ENCODE measurements around the gene P3H2.

The P3H2 gene

DNA sequence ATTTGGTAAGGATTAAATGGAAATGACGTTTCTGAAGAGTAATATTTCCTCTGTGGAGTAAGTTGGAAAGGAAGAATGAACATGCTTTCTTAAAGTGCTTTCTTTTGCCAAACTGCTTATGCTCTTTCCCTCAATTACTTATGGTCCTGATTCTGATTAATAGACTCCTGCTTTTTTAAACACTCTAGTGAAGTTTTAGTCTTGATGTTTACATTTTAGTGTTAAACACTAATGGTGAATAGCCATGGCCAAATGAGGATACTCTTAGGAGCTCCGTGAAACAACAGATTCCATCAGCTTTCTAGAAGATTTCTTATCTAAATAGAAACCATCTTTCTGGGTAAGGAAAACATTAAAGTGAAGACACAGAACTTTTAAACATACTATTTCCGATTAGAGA lies 117.6 kb downstream of the P3H2 start:
- no peak for TF ChIP-seq CTCF (IDR thresholded peaks at IDR 0.05; ENCODE audit: low read depth, low read length)
- no peak for DNase-seq (ENCODE audit: extremely low read depth, low read depth)

GRCh38 chr3:190001426-190001825 lies 119.3 kb downstream of the P3H2 start:
- DNase-seq (ENCODE audit: extremely low read depth, low read depth) = no peak
- no peak for TF ChIP-seq CTCF (IDR thresholded peaks at IDR 0.05; ENCODE audit: low read depth, low read length)

- DNase-seq (ENCODE audit: extremely low read depth, low read depth) = no peak
- no peak for TF ChIP-seq CTCF (IDR thresholded peaks at IDR 0.05; ENCODE audit: low read depth, low read length)
These were observed 119.9 kb downstream of the P3H2 start for GRCh38 chr3:190000861-190001196.

GRCh38 chr3:190000187-190000860 lies 120.4 kb downstream of the P3H2 start:
- no peak for TF ChIP-seq CTCF (IDR thresholded peaks at IDR 0.05; ENCODE audit: low read depth, low read length)
- no peak for DNase-seq (ENCODE audit: extremely low read depth, low read depth)

- no peak for DNase-seq (ENCODE audit: extremely low read depth, low read depth)
- TF ChIP-seq CTCF (IDR thresholded peaks at IDR 0.05; ENCODE audit: low read depth, low read length) = no peak
These were observed 121.0 kb downstream of the P3H2 start for GRCh38 chr3:189999718-190000117.

DNA sequence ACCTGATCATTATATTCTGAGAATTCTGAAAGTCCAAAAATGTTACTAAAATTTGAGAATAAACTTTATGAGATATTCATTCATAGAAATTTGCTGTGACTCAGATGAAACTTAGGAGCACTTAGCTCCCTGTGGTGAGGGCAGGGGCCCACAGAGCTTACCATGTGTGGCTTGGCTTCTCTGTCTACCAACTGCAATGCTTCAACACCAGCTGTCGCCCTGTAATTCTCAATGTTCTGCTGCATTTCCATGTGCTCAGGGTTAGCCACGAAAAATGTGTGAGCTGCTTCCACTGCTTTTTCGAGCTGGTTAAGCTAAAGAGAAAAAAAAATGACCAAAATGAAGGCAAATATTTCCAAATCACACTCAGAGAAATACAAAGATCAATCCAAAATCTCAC lies 125.6 kb downstream of the P3H2 start:
- TF ChIP-seq CTCF (IDR thresholded peaks at IDR 0.05; ENCODE audit: low read depth, low read length) = no peak
- DNase-seq (ENCODE audit: extremely low read depth, low read depth) = no peak

GRCh38 chr3:189990826-189991225 lies 129.9 kb downstream of the P3H2 start:
- no peak for DNase-seq (ENCODE audit: extremely low read depth, low read depth)
- TF ChIP-seq CTCF (IDR thresholded peaks at IDR 0.05; ENCODE audit: low read depth, low read length) = no peak
